CD4-positive, alpha-beta T cell treated with Interleukin-6 at 100 ng/mL for 8 hours (primary cell): ENCODE results near the gene PHC2.

Experiments used
- DNase-seq: peaks from one replicate; pipeline ENCODE4 v3.0.0-alpha.2; 2020; ENCODE audit warnings: mixed read lengths, low spot score

Gene PHC2

GRCh38 chr1:33446590-33446989, 15.7 kb upstream of the PHC2 start:
- DNase-seq, result no peak

- no peak for DNase-seq
Observed at GRCh38 chr1:33445108-33445507, 14.2 kb upstream of the PHC2 start.

GRCh38 chr1:33443705-33444180, 12.8 kb upstream of the PHC2 start:
- no peak for DNase-seq

GRCh38 chr1:33443080-33443704, 12.3 kb upstream of the PHC2 start:
- DNase-seq, result no peak

GRCh38 chr1:33442141-33442540, 11.2 kb upstream of the PHC2 start:
- no peak for DNase-seq

GRCh38 chr1:33441088-33441745, 10.3 kb upstream of the PHC2 start:
- DNase-seq, result no peak

- DNase-seq, result no peak
Observed at GRCh38 chr1:33439662-33440061, 8.8 kb upstream of the PHC2 start.

- no peak for DNase-seq
Observed at GRCh38 chr1:33438364-33439160, 7.7 kb upstream of the PHC2 start.

GRCh38 chr1:33436557-33437285, 5.8 kb upstream of the PHC2 start:
- DNase-seq, result no peak

- DNase-seq, result no peak
Observed at GRCh38 chr1:33435096-33435820, 4.4 kb upstream of the PHC2 start.

GRCh38 chr1:33434363-33434750, 3.5 kb upstream of the PHC2 start:
- no peak for DNase-seq

GRCh38 chr1:33433509-33434362, 2.8 kb upstream of the PHC2 start:
- no peak for DNase-seq

GRCh38 chr1:33429856-33430691, 821 bp downstream of the PHC2 start:
- peak; percentile 4 for DNase-seq

GRCh38 chr1:33429332-33429731, 1.6 kb downstream of the PHC2 start:
- no peak for DNase-seq

GRCh38 chr1:33428661-33429060, 2.2 kb downstream of the PHC2 start:
- no peak for DNase-seq

GRCh38 chr1:33426916-33427315, 4.0 kb downstream of the PHC2 start:
- DNase-seq, result no peak

GRCh38 chr1:33425900-33426299, 5.0 kb downstream of the PHC2 start:
- DNase-seq, result no peak

- DNase-seq, result no peak
Observed at GRCh38 chr1:33424610-33425009, 6.3 kb downstream of the PHC2 start.

- DNase-seq, result no peak
Observed at GRCh38 chr1:33424205-33424604, 6.7 kb downstream of the PHC2 start.
